Effector memory CD4-positive, alpha-beta T cell (primary cell): ENCODE measurements around the gene KCNH5.

ENCODE experiments used
- DNase-seq, 3 donors: peaks; one replicate each; pipeline ENCODE4 v3.0.0-alpha.2; 2020
- H3K27ac ChIP-seq: 2 replicates; pipeline ENCODE4 v1.7.0; 2013; ENCODE audit warnings: mild to moderate bottlenecking, low read length, moderate library complexity; ENCODE audit not compliant: insufficient read depth, poor library complexity, severe bottlenecking
- H3K27me3 ChIP-seq: replicated peaks from 2 replicates; pipeline ENCODE4 v1.7.0; 2013; ENCODE audit warnings: mild to moderate bottlenecking, low read length; ENCODE audit not compliant: insufficient read depth, control insufficient read depth, poor library complexity, severe bottlenecking
- H3K36me3 ChIP-seq: 2 replicates; pipeline ENCODE4 v1.7.0; 2013; ENCODE audit warnings: mild to moderate bottlenecking, low read length, moderate library complexity; ENCODE audit not compliant: control insufficient read depth, insufficient read depth
- H3K4me1 ChIP-seq: 2 replicates; pipeline ENCODE4 v1.7.0; 2013; ENCODE audit warnings: low read length, mild to moderate bottlenecking; ENCODE audit not compliant: control insufficient read depth, insufficient read depth, poor library complexity, severe bottlenecking
- H3K4me3 ChIP-seq: 2 replicates; pipeline ENCODE4 v1.7.0; 2013; ENCODE audit warnings: low read length, low read depth, mild to moderate bottlenecking; ENCODE audit not compliant: insufficient read depth, poor library complexity, severe bottlenecking
- H3K9me3 ChIP-seq: 2 replicates; pipeline ENCODE4 v1.7.0; 2013; ENCODE audit warnings: mild to moderate bottlenecking, low read length, moderate library complexity; ENCODE audit not compliant: control insufficient read depth

Gene KCNH5

GRCh38 chr14:62696331-62696924 lies 348.8 kb downstream of the KCNH5 start:
- H3K36me3 ChIP-seq: no peaks in the 10 kb centered on the region
- no peak overlapping the region for H3K4me3 ChIP-seq
- H3K27me3 ChIP-seq: no peaks in the 10 kb centered on the region
- no peak for DNase-seq
- H3K27ac ChIP-seq: no peak overlapping the region
- H3K4me1 ChIP-seq: no peaks in the 10 kb centered on the region
- no peaks in the 10 kb centered on the region for H3K9me3 ChIP-seq

DNA sequence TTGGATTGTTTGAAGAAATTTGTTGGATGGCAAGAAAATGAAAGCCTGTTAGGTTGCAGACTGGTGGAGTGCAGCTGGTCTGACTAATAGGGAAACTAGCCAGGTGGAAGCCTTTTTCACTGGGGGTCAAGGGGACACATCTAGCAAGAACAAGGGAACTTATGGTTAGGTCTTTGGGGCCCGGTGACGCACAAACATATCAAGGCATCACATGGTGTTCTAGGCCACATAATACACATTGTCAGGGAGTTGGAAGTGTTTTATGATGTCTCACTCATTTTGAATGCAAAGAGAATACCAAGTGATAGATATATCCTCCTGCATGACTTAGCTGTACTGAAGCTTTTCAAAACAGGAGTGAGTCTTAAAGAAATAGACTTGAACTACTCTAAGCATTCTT lies 351.2 kb downstream of the KCNH5 start:
- no peaks in the 10 kb centered on the region for H3K4me1 ChIP-seq
- H3K9me3 ChIP-seq: no peaks in the 10 kb centered on the region
- no peak overlapping the region for H3K27ac ChIP-seq
- DNase-seq: no peak
- no peaks in the 10 kb centered on the region for H3K27me3 ChIP-seq
- no peaks in the 10 kb centered on the region for H3K36me3 ChIP-seq
- no peak overlapping the region for H3K4me3 ChIP-seq

DNA sequence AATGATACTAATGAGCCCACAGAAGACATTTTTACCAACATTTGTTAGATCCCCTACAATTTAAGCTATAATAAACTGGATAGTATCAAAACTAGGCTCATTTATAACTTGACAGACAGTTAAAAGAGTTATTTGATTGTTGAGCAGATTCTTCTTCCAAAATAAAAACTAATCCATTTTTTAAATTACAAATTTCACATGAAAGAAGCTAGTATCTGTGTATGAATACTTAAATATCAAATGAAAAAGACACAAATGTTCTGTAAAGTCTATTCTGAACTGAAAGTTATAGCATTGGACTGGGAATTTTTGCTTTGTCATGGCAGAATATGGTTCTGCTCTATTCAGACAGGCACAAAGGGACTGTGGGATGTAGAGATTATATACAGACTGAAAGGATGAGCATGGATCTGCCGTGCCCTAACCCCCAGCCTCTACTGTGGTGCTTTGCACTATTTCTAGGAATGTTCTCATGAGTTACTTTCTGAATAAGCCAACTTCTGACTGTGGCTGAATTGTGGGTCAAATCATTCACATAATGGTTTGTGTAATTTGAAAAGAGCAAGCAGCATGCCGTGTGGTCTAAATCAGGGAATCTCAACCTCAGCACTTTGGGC lies 352.7 kb downstream of the KCNH5 start:
- Histone ChIP-seq H3K9me3 (no peaks in the 10 kb centered on the region), H3K27me3 (no peaks in the 10 kb centered on the region), H3K27ac (no peak overlapping the region), H3K4me3 (no peak overlapping the region), H3K36me3 (no peaks in the 10 kb centered on the region), H3K4me1 (no peaks in the 10 kb centered on the region)
- no peak for DNase-seq

- H3K36me3 ChIP-seq: no peaks in the 10 kb centered on the region
- H3K4me1 ChIP-seq: no peaks in the 10 kb centered on the region
- H3K27ac ChIP-seq: no peak overlapping the region
- H3K4me3 ChIP-seq: no peak overlapping the region
- H3K27me3 ChIP-seq: no peaks in the 10 kb centered on the region
- no peak for DNase-seq
- H3K9me3 ChIP-seq: no peaks in the 10 kb centered on the region
Measured at GRCh38 chr14:62691647-62692489, 353.4 kb downstream of the KCNH5 start.

GRCh38 chr14:62689733-62690132 lies 355.5 kb downstream of the KCNH5 start:
- Histone ChIP-seq H3K9me3 (no peaks in the 10 kb centered on the region), H3K4me1 (no peaks in the 10 kb centered on the region), H3K4me3 (no peak overlapping the region), H3K27ac (no peak overlapping the region), H3K27me3 (no peaks in the 10 kb centered on the region), H3K36me3 (no peaks in the 10 kb centered on the region)
- DNase-seq: no peak

GRCh38 chr14:62687818-62688217 lies 357.4 kb downstream of the KCNH5 start:
- no peaks in the 10 kb centered on the region for H3K4me1 ChIP-seq
- H3K27me3 ChIP-seq: no peaks in the 10 kb centered on the region
- no peaks in the 10 kb centered on the region for H3K9me3 ChIP-seq
- H3K27ac ChIP-seq: no peak overlapping the region
- no peak overlapping the region for H3K4me3 ChIP-seq
- DNase-seq: no peak
- no peaks in the 10 kb centered on the region for H3K36me3 ChIP-seq

DNA sequence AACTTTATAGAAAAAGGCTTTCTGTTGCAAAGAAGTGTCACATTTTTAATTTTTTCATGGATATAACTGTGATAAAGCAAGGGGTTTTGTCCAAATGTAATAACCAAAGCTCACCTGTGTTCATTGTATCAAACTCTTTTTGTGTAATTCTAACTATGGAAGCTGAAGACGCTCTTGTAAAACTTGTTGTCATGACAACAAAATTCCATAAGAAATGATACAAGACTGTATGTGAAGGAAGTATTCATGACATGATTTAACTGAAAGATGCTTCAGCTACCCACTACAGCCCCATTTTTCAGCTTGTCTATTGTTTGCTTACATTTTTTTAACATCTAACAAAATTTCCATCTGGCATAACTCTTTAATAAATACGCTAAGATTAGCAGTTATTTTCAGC lies 360.9 kb downstream of the KCNH5 start:
- Histone ChIP-seq H3K36me3 (no peaks in the 10 kb centered on the region), H3K9me3 (no peaks in the 10 kb centered on the region), H3K27me3 (no peaks in the 10 kb centered on the region), H3K4me3 (no peak overlapping the region), H3K4me1 (no peaks in the 10 kb centered on the region), H3K27ac (no peak overlapping the region)
- no peak for DNase-seq

DNA sequence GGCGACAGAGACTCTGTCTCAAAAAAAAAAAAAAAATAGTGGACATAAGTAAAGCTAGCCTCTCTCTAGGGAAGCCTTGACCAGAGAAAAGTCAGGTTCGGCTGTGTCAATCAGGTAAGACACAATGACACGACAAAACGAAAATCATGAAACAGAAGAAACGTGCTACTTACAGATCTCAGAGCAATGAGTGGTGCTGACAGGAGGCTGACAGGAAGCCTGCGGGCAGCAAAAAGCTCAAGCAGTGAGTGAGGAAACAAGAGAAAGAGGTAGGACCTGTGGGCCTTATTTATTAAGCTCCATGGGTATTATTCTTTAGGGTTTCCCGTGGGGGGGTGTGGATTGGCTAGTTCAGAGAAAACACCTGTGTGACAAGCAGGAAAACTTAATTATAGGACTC lies 363.1 kb downstream of the KCNH5 start:
- Histone ChIP-seq H3K36me3 (no peaks in the 10 kb centered on the region), H3K27ac (no peak overlapping the region), H3K4me1 (no peaks in the 10 kb centered on the region), H3K4me3 (no peak overlapping the region), H3K9me3 (no peaks in the 10 kb centered on the region), H3K27me3 (no peaks in the 10 kb centered on the region)
- no peak for DNase-seq

GRCh38 chr14:62674563-62675237 lies 370.6 kb downstream of the KCNH5 start:
- H3K27me3 ChIP-seq: no peaks in the 10 kb centered on the region
- H3K4me1 ChIP-seq: no peaks in the 10 kb centered on the region
- no peak overlapping the region for H3K27ac ChIP-seq
- no peaks in the 10 kb centered on the region for H3K36me3 ChIP-seq
- no peak for DNase-seq
- H3K9me3 ChIP-seq: no peaks in the 10 kb centered on the region
- no peak overlapping the region for H3K4me3 ChIP-seq
